ENCODE data around the gene RPS15. TPM values are rescaled to one million over a fixed set of nuclear protein-coding genes. Genes with fewer than 3 reads are reported as not detected.

Gene RPS15
- total RNA-seq, 2 donors from 2014 or later: 1,055 to 1,445 TPM

GRCh38 chr19:1420590-1420989 lies 17.6 kb upstream of the RPS15 start:
- intact Hi-C loops (cut with DNase I): no loop called here
- DNase-seq: no peak
- H3K9me3 ChIP-seq: no peaks in the 10 kb centered on the region
- no peak overlapping the region for H3K4me3 ChIP-seq
- no peak overlapping the region for H3K27ac ChIP-seq
- H3K9ac ChIP-seq (ENCODE audit: low read depth in 2 of 2, low read length in 2 of 2): no peak overlapping the region
- TF ChIP-seq CTCF (IDR thresholded peaks at IDR 0.05): no peak
- no peaks in the 10 kb centered on the region for H3K27me3 ChIP-seq
- H3K36me3 ChIP-seq: peaks cover 15% of the 10 kb centered on the region
- H3K4me1 ChIP-seq: peaks cover 12% of the 10 kb centered on the region

- H3K4me1 ChIP-seq: peaks cover 4% of the 10 kb centered on the region
- no peak overlapping the region for H3K27ac ChIP-seq
Measured at GRCh38 chr19:1421218-1421957, 16.8 kb upstream of the RPS15 start.

GRCh38 chr19:1421958-1422305 lies 16.3 kb upstream of the RPS15 start:
- Histone ChIP-seq H3K27ac (no peak overlapping the region), H3K27me3 (no peaks in the 10 kb centered on the region), H3K9ac (ENCODE audit: low read depth in 2 of 2, low read length in 2 of 2) (no peak overlapping the region), H3K9me3 (no peaks in the 10 kb centered on the region), H3K4me1 (no peaks in the 10 kb centered on the region), H3K36me3 (peaks cover 23% of the 10 kb centered on the region), H3K4me3 (no peak overlapping the region)
- intact Hi-C loops (cut with DNase I): no loop called here
- no peak for TF ChIP-seq CTCF (IDR thresholded peaks at IDR 0.05)
- DNase-seq: no peak

More at GRCh38 chr19:1421218-1421957, 16.8 kb upstream of the RPS15 start:
- Histone ChIP-seq H3K9ac (ENCODE audit: low read depth in 2 of 2, low read length in 2 of 2) (no peak overlapping the region), H3K36me3 (peaks cover 23% of the 10 kb centered on the region), H3K4me3 (no peak overlapping the region), H3K27me3 (no peaks in the 10 kb centered on the region), H3K9me3 (no peaks in the 10 kb centered on the region)
- no peak for TF ChIP-seq CTCF (IDR thresholded peaks at IDR 0.05)
- intact Hi-C loops (cut with DNase I): no loop called here
- DNase-seq: no peak

GRCh38 chr19:1422360-1422759 lies 15.8 kb upstream of the RPS15 start:
- H3K36me3 ChIP-seq: peaks cover 23% of the 10 kb centered on the region
- H3K27ac ChIP-seq: no peak overlapping the region
- H3K4me1 ChIP-seq: no peaks in the 10 kb centered on the region
- no peak for TF ChIP-seq CTCF (IDR thresholded peaks at IDR 0.05)
- intact Hi-C loops (cut with DNase I): no loop called here
- H3K4me3 ChIP-seq: no peak overlapping the region
- H3K9me3 ChIP-seq: no peaks in the 10 kb centered on the region
- H3K27me3 ChIP-seq: no peaks in the 10 kb centered on the region
- no peak overlapping the region for H3K9ac ChIP-seq (ENCODE audit: low read depth in 2 of 2, low read length in 2 of 2)
- no peak for DNase-seq

GRCh38 chr19:1422943-1423342 lies 15.3 kb upstream of the RPS15 start:
- H3K4me1 ChIP-seq: no peaks in the 10 kb centered on the region
- H3K4me3 ChIP-seq: no peak overlapping the region
- intact Hi-C loops (cut with DNase I): no loop called here
- H3K9me3 ChIP-seq: no peaks in the 10 kb centered on the region
- TF ChIP-seq CTCF (IDR thresholded peaks at IDR 0.05): no peak
- H3K36me3 ChIP-seq: peaks cover 23% of the 10 kb centered on the region
- H3K27ac ChIP-seq: no peak overlapping the region
- DNase-seq: no peak
- H3K27me3 ChIP-seq: no peaks in the 10 kb centered on the region
- H3K9ac ChIP-seq (ENCODE audit: low read depth in 2 of 2, low read length in 2 of 2): no peak overlapping the region
